ENCODE results near the gene LEPROT.

Gene LEPROT

GRCh38 chr1:65429078-65429477 lies 8.6 kb downstream of the LEPROT start:
- FAIRE-seq = no peak
- no peak for TF ChIP-seq CTCF (IDR thresholded peaks at IDR 0.05; ENCODE audit: insufficient read depth, missing control alignments)
- DNase-seq (ENCODE audit: insufficient read length, low spot score) = no peak

- no peak for DNase-seq (ENCODE audit: insufficient read length, low spot score)
- TF ChIP-seq CTCF (IDR thresholded peaks at IDR 0.05; ENCODE audit: insufficient read depth, missing control alignments) = no peak
- no peak for FAIRE-seq
Measured at GRCh38 chr1:65429806-65430205, 9.3 kb downstream of the LEPROT start.

- FAIRE-seq (peak; percentile 16), DNase-seq (ENCODE audit: insufficient read length, low spot score) (no peak)
- peak; percentile 60 for TF ChIP-seq CTCF (IDR thresholded peaks at IDR 0.05; ENCODE audit: insufficient read depth, missing control alignments)
Measured at GRCh38 chr1:65431111-65431705, 10.7 kb downstream of the LEPROT start.

- no peak for TF ChIP-seq CTCF (IDR thresholded peaks at IDR 0.05; ENCODE audit: insufficient read depth, missing control alignments)
- no peak for DNase-seq (ENCODE audit: insufficient read length, low spot score)
- FAIRE-seq = no peak
Measured at GRCh38 chr1:65432918-65433317, 12.4 kb downstream of the LEPROT start.

GRCh38 chr1:65434255-65434654 lies 13.8 kb downstream of the LEPROT start:
- no peak for DNase-seq (ENCODE audit: insufficient read length, low spot score)
- no peak for FAIRE-seq
- TF ChIP-seq CTCF (IDR thresholded peaks at IDR 0.05; ENCODE audit: insufficient read depth, missing control alignments) = no peak

GRCh38 chr1:65434760-65435159 lies 14.3 kb downstream of the LEPROT start:
- DNase-seq (ENCODE audit: insufficient read length, low spot score) = no peak
- FAIRE-seq = no peak
- TF ChIP-seq CTCF (IDR thresholded peaks at IDR 0.05; ENCODE audit: insufficient read depth, missing control alignments) = no peak

GRCh38 chr1:65435987-65436386 lies 15.5 kb downstream of the LEPROT start:
- DNase-seq (ENCODE audit: insufficient read length, low spot score) (no peak), FAIRE-seq (peak; percentile 35)
- TF ChIP-seq CTCF (IDR thresholded peaks at IDR 0.05; ENCODE audit: insufficient read depth, missing control alignments) = no peak

Measured in D721Med (cell line).